Type B pancreatic cell (in vitro differentiated cells): ENCODE data around the gene MYO5B. TPM values are rescaled to one million over a fixed set of nuclear protein-coding genes. Genes with fewer than 3 reads are reported as not detected.

Experiments used
- DNase-seq: peaks from one replicate; pipeline ENCODE4 v3.0.0; 2021; ENCODE audit warnings: mixed read lengths; ENCODE audit not compliant: unreplicated experiment; ENCODE audit errors: extremely low spot score
- H3K27ac Mint-ChIP-seq: 2 replicates; pipeline ENCODE4 v1.8.0; 2021; ENCODE audit warnings: mild to moderate bottlenecking, mixed read lengths
- H3K27me3 Mint-ChIP-seq: 2 replicates; pipeline ENCODE4 v1.8.0; 2021; ENCODE audit warnings: mixed read lengths
- H3K36me3 Mint-ChIP-seq: 2 replicates; pipeline ENCODE4 v1.8.0; 2021; ENCODE audit warnings: mixed read lengths
- H3K4me1 Mint-ChIP-seq: one replicate; pipeline ENCODE4 v1.8.0; 2021; ENCODE audit warnings: mixed read lengths; ENCODE audit not compliant: unreplicated experiment
- H3K4me3 Mint-ChIP-seq: 2 replicates; pipeline ENCODE4 v1.8.0; 2021; ENCODE audit warnings: mild to moderate bottlenecking, mixed read lengths
- H3K9me3 Mint-ChIP-seq: 2 replicates; pipeline ENCODE4 v1.8.0; 2021; ENCODE audit warnings: mixed read lengths
- CTCF ChIP-seq: fragments of 200-600 bp; sonication (generic); conservative IDR thresholded peaks from 2 replicates; pipeline ENCODE4 v1.5.0; 2021; ENCODE audit warnings: antibody characterized with exemption, mild to moderate bottlenecking
- total RNA-seq: library from RNA; stranded (reverse); gene quantifications from 2 replicates; pipeline ENCODE4 v1.2.1, GENCODE V29; 2021; ENCODE audit warnings: low replicate concordance

MYO5B gene
- total RNA-seq, 1 donor from 2014 or later: 51.7 TPM

GRCh38 chr18:50159654-50160046 is 35.3 kb downstream of the MYO5B start:
- DNase-seq: no peak
- H3K9me3 Mint-ChIP-seq: no peaks in the 10 kb centered on the region
- no peak for TF ChIP-seq CTCF
- H3K27ac Mint-ChIP-seq: peak overlapping the region; percentile 100
- H3K4me1 Mint-ChIP-seq: peaks cover 42% of the 10 kb centered on the region
- no peaks in the 10 kb centered on the region for H3K27me3 Mint-ChIP-seq
- peaks cover 5% of the 10 kb centered on the region for H3K36me3 Mint-ChIP-seq
- H3K4me3 Mint-ChIP-seq: peak overlapping the region; percentile 69

GRCh38 chr18:50158866-50159653 is 35.9 kb downstream of the MYO5B start:
- H3K27me3 Mint-ChIP-seq: no peaks in the 10 kb centered on the region
- peaks cover 5% of the 10 kb centered on the region for H3K36me3 Mint-ChIP-seq
- peak overlapping the region; percentile 69 for H3K4me3 Mint-ChIP-seq
- no peak for DNase-seq
- TF ChIP-seq CTCF: no peak
- H3K27ac Mint-ChIP-seq: peak overlapping the region; percentile 100
- H3K4me1 Mint-ChIP-seq: peaks cover 44% of the 10 kb centered on the region
- H3K9me3 Mint-ChIP-seq: peaks cover 4% of the 10 kb centered on the region

DNA sequence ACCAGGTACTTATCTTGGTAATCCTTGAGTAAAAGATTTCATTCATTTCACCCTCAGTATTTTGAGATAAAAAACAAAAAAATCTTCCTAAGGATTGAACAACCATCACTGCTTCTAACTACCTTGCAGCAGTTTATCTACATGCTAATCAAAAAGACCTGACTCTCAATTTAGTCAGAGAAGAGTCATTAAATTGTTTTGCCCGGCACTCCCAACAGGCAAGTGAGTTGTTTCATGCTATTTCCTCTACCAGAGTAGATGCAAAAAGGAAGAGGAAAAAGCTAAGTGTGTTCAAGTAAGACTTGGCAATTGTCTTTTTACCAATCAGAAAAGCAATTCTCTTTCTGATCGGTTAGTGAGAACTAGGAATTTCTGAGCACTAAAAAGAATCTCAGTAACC is 39.5 kb downstream of the MYO5B start:
- H3K27me3 Mint-ChIP-seq: no peaks in the 10 kb centered on the region
- H3K9me3 Mint-ChIP-seq: peaks cover 4% of the 10 kb centered on the region
- H3K4me1 Mint-ChIP-seq: peaks cover 32% of the 10 kb centered on the region
- no peak for TF ChIP-seq CTCF
- H3K36me3 Mint-ChIP-seq: peaks cover 5% of the 10 kb centered on the region
- no peak for DNase-seq
- peak overlapping the region; percentile 72 for H3K27ac Mint-ChIP-seq
- H3K4me3 Mint-ChIP-seq: no peak overlapping the region

DNA sequence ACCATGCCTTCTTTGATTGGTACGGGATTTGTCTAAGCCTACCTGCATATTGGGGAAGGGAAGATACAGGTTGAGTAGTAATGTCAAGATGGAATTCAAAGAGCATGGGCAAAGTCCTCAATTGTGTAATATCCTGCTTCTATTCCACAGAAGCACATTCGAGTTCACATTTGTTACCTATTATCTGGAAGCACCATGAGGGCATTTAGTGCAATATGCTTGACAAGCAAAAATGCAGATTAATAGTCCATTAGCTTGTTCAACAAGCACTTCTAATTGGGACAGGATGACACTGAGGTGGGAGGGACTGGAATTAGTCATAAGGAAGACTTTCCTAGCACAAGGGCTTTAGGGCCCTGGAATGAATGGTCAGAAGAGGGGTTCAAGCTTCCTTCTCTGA is 40.5 kb downstream of the MYO5B start:
- H3K4me3 Mint-ChIP-seq: peak overlapping the region; percentile 1
- H3K9me3 Mint-ChIP-seq: peaks cover 4% of the 10 kb centered on the region
- TF ChIP-seq CTCF: no peak
- H3K27ac Mint-ChIP-seq: peak overlapping the region; percentile 65
- no peaks in the 10 kb centered on the region for H3K27me3 Mint-ChIP-seq
- peaks cover 5% of the 10 kb centered on the region for H3K36me3 Mint-ChIP-seq
- peaks cover 25% of the 10 kb centered on the region for H3K4me1 Mint-ChIP-seq
- DNase-seq: no peak

DNA sequence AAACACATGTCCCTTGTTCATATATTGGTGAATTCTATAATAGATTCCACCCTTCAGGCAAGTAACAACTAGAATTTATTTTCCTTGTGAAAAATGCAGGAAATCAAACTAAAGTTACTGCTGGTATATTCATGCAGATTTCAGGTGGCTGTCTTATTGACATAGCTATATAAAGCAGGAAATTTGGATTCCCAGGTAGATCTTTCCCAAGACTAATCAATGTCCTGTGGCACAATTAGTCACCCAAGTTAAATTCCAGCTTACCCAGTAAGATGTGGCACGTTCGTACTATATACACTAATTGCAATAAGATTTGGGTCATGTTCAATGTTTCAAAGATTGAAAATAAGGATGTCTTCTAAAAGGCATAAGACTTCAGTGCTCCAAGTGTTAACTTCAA is 42.0 kb downstream of the MYO5B start:
- H3K9me3 Mint-ChIP-seq: peaks cover 4% of the 10 kb centered on the region
- H3K4me3 Mint-ChIP-seq: no peak overlapping the region
- peaks cover 13% of the 10 kb centered on the region for H3K4me1 Mint-ChIP-seq
- H3K27ac Mint-ChIP-seq: no peak overlapping the region
- no peak for DNase-seq
- no peaks in the 10 kb centered on the region for H3K27me3 Mint-ChIP-seq
- no peak for TF ChIP-seq CTCF
- H3K36me3 Mint-ChIP-seq: peaks cover 5% of the 10 kb centered on the region
